Measurements from ENCODE around the gene DOCK3. TPM values are rescaled to one million over a fixed set of nuclear protein-coding genes. Genes with fewer than 3 reads are reported as not detected.

Gene DOCK3
- total and polyA plus RNA-seq, 10 of the 15 experiments (the other 5 are each of a cell fraction or from before 2014, with no cell fraction given): 0.02 to 0.52 (median 0.04) TPM; not detected in 5

GRCh38 chr3:51031666-51032065 is 356.9 kb downstream of the DOCK3 start (continued):
- no peak for TF ChIP-seq CTCF (IDR thresholded peaks at IDR 0.05 in 2 of 3, conservative IDR thresholded peaks at IDR 0.05 in 1 of 3; ENCODE audit: control insufficient read depth in 2 of 3, extremely low read depth in 1 of 3, insufficient read depth in 1 of 3, low read depth in 3 of 3, low read length in 3 of 3)
- no peak for TF ChIP-seq PRDM15 (CRISPR knock-in tag; IDR thresholded peaks at IDR 0.05)
- TF ChIP-seq MTA2 (IDR thresholded peaks at IDR 0.05; ENCODE audit: low read depth): no peak
- no peak for TF ChIP-seq BMI1 (IDR thresholded peaks at IDR 0.05; ENCODE audit: borderline replicate concordance)

GRCh38 chr3:51035630-51036029 is 360.9 kb downstream of the DOCK3 start:
- RAD21 ChIA-PET (ENCODE audit: unreplicated experiment): no interaction called here

More at GRCh38 chr3:51035630-51036029, 360.9 kb downstream of the DOCK3 start:
- Histone ChIP-seq H3K4me3 (no peak overlapping the region), H3K79me2 (ENCODE audit: control insufficient read depth, insufficient read depth, low read length) (no peaks in the 10 kb centered on the region), H3K4me2 (ENCODE audit: control insufficient read depth, insufficient read depth) (no peak overlapping the region), H4K20me1 (ENCODE audit: control insufficient read depth, insufficient read depth) (no peaks in the 10 kb centered on the region), H3K4me1 (ENCODE audit: control insufficient read depth, insufficient read depth, low read length) (no peaks in the 10 kb centered on the region), H3K9me3 (replicated peaks; ENCODE audit: control insufficient read depth, insufficient read depth, low read length) (no peaks in the 10 kb centered on the region), H3K9ac (ENCODE audit: control insufficient read depth, insufficient read depth, low read length) (no peak overlapping the region), H2AFZ (ENCODE audit: control insufficient read depth, low read depth, low read length) (no peak overlapping the region), H3K27ac (ENCODE audit: control insufficient read depth, insufficient read depth) (no peak overlapping the region), H3K36me3 (ENCODE audit: control insufficient read depth in 2 of 2, insufficient read depth in 2 of 2, low read length in 1 of 2) (no peaks in the 10 kb centered on the region), H3K27me3 (replicated peaks in 1 of 2; ENCODE audit: control insufficient read depth in 2 of 2, insufficient read depth in 2 of 2, low read length in 1 of 2) (no peaks in the 10 kb centered on the region)
- in situ Hi-C loops (cut with MboI): no loop called here
- intact Hi-C loops (cut with micrococcal nuclease; ENCODE audit: unreplicated experiment): no loop called here
- SMC1A ChIA-PET (ENCODE audit: uncharacterized antibody, unreplicated experiment): no interaction called here
- CTCF ChIA-PET: no interaction called here
- no peak for ATAC-seq
- POLR2A ChIA-PET: no interaction called here
- FAIRE-seq: no peak
- BruUV-seq (replicated peaks): no TSS peak
- DNase-seq (ENCODE audit: low read depth, low spot score): no peak
- no peak for TF ChIP-seq CBX5 (IDR thresholded peaks at IDR 0.05; ENCODE audit: low read depth)
- no peak for TF ChIP-seq CBX3 (IDR thresholded peaks at IDR 0.05; ENCODE audit: borderline replicate concordance, low read depth)
- TF ChIP-seq BMI1 (IDR thresholded peaks at IDR 0.05; ENCODE audit: borderline replicate concordance): no peak
- no peak for TF ChIP-seq PKNOX1 (IDR thresholded peaks at IDR 0.05)
- no peak for TF ChIP-seq HDGF (IDR thresholded peaks at IDR 0.05)
- no peak for TF ChIP-seq BCL11A (IDR thresholded peaks at IDR 0.05; ENCODE audit: low read depth, low read length)
